Activated T-cell treated with anti-CD3 and anti-CD28 coated beads for 1 hour (primary cell): Measurements from ENCODE around the gene RAP2B.
"Not testable (repeated sequence)": the region's sequence is repeated elsewhere in the genome, so short reads cannot be mapped to it uniquely, and the experiment has no call there.

ENCODE experiments used
- DNase-seq: peaks from one replicate; pipeline ENCODE4 v3.0.0-alpha.2; 2020; ENCODE audit warnings: low read depth

RAP2B gene

DNA sequence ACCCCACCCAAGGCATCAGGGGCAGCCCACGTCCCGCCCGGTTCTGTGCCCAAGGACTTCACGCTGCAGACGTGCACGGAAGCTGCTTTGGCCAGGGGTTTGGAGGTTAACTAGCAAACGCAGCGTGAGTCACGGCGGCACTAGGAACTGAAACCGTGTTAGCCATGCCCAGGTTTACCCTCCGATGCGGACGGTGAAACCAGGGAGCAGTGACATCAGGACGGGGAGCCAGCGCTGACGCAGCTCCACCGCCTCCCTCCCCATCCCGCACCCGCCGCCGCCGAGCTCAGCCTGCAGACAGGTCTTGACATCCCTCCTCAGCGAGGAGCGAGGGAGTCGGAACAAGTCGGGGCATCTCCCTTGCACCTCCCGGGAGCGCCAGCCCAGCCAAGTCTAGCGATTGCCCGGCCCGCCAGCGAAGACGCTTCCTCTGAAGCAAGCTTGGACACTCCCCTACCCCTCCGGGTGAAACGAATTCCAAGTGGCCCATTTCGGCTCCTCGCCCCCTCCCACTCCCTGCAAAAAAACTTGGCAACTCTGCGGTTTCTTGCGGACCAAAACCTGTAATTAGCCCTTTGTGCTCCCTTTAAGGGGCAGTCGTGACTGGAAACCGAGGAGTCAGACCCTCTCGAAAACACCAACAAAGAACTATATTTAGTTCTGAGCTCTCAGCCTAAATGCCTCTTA is 1.4 kb upstream of the RAP2B start:
- DNase-seq = peak; percentile 55

DNA sequence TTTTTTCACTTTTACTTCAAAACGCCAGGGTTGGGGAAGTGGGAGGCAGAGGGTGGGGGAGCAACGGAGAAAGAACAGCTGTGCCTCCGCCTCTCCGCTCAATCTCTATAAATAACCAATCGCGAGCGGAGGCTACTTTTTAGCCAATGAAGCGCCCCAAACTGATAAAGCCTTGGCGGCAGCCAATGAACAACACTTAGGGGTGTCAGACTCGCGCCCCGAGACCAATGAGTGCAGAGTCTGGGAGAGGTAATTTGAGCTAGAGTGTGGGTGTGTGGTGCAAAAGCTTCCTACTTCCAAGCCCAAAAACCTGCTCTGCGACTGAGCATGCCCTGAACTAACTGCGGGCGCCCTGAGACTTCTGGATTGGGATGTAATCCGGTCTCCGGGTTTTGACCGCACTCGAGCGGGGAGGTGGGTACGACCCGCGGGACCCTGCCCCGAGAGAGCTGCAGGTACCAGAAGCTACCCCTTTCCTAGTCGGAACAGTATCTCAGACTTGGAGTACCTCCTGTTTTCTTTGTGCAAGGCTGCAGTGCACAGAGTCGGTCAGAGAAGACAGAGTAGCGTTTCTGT is 800 bp upstream of the RAP2B start:
- peak; percentile 79 for DNase-seq

DNA sequence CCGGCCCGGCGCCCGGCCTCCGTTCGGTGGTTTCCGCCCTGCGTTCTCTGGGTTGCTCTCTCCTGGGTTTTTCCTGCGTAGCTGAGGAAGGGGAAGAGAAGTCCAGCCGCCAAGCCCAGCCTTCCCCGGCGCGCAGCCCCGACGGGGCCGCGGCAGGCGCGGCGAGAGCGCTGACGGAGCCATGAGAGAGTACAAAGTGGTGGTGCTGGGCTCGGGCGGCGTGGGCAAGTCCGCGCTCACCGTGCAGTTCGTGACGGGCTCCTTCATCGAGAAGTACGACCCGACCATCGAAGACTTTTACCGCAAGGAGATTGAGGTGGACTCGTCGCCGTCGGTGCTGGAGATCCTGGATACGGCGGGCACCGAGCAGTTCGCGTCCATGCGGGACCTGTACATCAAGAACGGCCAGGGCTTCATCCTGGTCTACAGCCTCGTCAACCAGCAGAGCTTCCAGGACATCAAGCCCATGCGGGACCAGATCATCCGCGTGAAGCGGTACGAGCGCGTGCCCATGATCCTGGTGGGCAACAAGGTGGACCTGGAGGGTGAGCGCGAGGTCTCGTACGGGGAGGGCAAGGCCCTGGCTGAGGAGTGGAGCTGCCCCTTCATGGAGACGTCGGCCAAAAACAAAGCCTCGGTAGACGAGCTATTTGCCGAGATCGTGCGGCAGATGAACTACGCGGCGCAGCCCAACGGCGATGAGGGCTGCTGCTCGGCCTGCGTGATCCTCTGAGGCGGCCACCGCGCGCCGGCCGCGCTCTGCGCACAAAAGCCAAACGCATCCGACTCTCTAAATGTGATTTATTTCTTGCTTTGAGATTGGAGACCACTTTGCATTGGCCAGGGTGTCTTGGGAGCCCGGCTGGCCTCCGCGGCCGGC is 727 bp downstream of the RAP2B start:
- peak; percentile 21 for DNase-seq

DNA sequence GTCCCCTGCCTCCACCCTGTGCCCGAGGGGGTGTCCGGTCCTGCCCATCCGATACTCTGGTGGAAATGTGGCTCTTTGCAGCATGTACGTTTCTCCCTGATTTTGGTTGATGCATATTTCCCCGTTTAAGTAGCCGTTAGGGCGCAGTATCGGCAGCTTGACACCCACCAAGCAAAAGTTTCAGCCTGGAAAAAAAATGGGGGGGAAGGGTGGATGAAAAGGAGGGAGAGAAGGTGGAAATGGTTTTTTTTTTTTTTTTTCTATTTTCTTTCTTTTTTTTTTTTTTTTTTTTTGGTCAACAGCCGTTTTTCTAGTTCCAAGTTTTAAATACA is 1.3 kb downstream of the RAP2B start:
- no peak for DNase-seq

DNA sequence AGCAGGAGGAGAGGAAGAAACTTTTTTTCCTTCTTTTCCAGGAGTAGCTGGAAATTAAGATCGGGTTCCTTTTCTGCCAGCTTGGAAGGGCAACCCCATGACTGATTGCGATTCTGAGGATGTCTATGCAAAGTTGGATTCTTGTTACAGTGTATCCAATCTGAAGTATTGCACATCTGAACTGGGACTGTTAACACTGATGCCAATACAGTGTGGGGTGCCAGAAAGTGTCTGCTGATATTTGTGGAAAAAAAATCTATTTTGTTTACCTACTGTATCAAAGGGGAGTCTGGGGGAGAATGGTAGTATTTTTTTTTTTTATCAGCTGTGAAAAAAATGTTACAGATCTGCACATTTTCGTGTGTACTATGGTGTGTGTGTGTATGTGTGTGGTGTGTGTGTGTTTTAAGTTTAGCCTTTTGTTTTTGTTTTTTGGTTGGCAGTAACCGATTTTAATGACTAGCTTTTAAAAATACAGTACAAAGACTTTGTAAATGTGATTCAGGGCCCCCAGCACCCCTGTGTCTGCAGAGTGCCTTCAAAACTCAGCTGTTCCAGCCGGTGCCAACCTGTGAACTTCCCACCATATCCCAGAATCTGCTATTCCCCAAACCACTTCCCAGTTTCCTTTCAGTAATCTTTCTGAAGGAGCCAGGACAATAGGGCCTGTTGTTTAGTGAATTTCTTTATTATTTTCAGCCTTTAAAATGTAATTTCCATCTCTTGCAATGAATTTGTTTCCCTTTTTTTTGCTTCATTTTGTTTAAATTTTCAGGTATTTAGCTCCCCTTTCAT is 1.9 kb downstream of the RAP2B start:
- DNase-seq = no peak

DNA sequence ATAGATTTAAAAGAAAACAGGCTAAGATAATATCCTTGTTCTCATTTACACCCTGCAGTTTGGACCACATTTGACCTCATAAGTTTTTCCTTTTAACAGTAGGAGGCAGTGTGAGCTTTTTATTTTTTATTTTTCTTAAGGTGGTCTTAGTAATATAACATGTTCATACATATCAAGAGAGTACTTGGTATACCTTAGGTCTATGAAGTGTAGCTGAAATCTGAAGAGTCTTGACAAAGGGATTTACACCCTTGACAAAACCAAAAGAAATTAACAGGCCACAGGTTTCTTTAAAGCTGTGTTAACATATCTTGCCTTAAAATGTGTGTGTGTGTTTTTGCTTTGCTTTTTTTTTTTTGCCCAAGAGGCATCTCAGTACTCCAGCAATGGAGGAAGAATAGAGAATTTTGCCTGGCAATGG is 3.2 kb downstream of the RAP2B start:
- no peak for DNase-seq

DNA sequence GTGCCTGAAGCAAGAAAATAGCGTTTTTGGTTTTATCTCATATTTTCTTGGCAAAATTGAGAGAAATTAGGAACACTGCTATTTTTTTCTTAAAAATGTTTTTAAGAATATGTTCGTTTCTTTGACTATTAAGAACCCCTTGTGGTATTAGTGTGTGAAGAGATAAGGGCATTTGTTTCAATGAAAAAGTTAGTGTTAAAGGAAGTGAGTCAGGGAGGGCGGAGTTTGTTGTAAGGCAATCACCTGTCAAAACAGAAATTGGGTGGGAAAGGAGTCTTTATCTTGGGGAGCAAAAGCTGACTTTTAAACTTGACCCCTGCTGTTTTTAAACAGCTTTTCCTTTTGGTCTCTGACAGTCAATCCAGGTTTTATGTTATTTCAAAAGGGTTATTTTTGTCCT is 4.2 kb downstream of the RAP2B start:
- no peak for DNase-seq

DNA sequence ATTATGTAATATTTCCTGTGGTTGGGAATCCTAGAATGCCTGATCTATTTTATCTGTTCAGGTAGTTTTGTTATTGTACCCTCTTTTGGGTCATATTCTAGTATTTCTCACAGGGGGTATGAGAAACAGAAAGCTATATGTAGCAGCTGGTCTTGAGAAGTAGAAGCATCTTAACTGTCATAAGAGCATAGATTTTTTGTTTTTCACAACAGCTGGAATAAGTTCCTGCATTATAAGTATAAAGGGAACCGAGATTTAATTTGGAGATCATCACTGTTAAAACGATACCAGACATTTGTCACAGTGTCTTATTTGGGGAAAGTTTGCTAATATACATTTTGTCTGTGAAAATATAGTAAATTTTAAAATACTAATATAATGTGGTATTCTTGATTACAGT is 4.8 kb downstream of the RAP2B start:
- DNase-seq = no peak

DNA sequence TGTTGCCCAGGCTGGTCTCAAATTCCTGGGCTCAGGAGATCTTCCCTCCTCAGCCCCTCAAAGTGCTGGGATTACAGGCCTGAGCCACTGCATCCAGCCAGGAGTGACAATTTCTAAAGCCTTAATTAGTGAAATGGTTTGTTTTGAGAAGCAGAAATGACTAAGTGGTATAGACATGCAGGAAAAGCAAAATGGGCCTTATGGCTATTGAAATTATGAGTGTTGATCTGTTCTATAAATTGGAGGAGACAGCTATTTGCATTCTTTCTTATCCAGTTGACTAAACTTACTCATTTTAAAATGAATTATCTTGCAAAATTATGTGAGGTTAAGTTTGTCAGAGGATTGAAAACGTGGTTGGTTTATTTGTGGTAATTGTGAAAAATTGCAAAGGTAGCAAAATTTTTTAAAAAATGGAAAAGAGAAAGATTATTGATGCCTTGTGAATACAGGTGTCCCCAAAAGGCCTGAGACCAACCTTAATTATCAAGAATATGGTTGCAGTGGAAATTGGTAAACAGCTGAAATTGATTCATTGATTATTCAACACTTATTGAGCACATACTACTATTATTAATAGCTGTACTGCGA is 7.9 kb downstream of the RAP2B start:
- no peak for DNase-seq

DNA sequence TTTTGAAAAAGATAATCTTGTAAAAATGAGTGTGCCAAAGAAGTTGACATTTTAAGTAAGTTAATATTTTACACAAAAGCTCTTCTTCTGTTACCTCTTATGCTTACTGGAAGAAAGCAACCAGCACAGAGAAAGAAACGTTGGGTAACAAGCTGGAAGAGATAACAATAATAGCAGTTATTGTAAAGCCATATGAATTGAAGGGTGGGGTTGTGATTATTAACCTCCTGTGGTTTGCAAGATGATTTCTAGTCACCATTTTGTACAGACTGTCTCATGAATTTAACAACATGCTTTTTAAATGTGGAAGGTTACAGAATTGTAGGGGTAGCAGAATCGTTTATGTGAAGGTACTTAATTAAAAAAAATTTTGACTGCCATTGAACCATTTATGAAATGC is 9.2 kb downstream of the RAP2B start:
- no peak for DNase-seq

DNA sequence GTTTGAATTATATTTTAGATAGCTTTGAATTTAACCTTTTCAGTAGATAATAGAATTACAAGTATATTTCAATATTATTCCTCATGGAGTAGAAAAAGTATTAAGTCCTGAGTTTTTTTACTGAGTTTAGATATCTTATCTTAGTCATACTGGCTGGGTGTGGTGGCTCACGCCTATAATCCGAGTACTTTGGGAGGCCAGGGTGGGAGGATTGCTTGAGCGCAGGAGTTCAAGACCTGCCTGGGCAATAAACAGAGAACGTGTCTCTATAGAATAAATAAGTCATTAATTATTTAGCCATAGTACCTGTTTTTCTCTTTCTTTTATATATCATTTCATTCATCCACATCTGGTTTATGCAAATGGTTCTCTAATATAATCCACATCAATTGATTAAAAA is 9.9 kb downstream of the RAP2B start:
- no peak for DNase-seq

DNA sequence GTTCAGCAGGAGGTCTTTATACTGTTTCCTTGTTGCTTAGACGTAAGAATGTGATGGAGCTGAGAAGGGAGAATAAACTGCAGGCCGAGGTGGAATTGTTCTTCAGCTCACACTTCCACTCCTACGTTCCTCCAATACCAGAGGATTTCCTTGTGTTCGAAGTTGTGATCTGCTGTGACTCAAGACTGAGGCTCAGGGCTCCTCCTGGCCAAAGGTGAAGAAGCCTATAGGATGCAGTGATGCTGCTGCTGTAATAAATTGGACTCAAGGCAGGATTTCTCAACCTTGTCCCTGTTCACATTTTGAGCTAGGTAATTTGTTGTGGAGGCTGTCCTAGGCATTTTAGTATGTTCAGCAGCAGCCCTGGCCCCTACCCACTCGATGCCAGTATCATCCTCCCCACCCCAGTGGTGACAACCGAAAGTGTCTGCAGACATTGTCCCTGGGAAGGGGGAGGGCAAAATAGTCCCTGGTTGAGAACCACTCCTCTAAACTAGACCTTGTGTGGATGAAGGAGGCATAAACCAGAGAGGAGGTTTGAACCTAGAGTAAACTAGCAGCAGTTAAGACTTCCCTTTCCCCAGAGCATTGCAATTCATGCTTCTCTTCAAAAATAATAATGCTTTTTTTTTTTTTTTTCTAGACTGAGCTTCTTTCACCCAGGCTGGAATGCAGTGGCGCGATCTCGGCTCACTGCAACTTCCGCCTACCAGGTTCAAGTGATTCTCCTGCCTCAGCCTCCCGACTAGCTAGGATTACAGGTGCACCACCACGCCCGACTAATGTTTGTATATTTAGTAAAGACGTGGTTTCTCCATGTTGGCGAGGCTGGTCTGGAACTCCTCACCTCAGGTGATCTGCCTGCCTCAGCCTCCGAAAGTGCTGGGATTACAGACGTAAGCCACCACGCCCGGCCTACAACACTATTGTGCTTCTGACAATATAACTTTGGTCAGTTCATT is 11.1 kb downstream of the RAP2B start:
- no peak for DNase-seq

DNA sequence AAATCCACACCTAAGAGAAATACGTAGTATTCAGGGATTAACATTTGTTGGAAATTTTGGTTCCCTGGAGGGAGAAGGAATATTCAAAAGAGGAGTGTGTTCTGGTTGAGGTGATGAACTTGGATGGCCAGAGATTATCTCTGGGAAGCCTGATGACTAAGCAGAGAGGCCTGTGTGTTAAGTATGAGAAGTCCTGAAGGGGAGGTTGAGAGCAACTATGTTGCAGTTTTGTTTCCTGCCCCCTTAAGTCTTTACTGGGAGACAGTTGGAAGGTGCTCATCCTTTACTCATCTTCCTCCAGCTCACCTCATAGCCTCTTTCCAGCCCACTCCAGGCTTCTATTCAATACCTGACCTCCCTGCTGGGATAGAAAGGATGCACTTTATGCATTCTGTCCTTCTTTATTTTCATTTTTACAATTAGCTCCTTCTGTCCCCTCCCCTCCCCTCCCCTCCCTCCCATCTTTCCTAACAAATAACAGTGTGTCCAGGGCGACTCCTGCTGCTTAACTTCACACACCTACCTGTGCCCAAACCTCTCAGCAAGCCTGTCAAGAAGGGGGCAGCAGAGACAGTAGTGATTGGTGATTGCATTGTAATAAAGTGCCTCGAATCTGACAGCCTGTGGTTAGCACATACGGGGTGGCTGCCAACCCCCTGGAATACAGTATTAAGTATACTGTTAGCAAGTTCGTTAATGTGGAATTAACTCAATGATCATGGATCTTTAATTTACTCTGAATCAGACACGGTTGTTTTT is 11.9 kb downstream of the RAP2B start:
- no peak for DNase-seq

DNA sequence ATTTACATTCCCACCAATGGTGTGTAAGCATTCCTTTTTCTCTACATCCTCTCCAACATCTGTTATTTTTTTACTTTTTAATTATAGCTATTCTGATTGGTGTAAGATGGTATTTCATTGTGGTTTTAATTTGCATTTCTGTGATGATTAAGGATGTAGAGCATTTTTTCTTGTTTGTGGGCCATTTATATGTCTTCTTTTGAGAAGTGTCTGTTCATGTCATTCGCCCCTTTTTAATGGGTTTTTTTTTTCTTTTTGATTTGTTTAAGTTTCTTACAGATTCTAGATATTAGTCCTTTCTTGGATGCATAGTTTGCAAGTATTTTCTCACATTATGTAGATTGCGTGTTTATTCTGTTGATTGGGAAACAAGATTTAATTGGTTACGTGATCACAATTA is 14.2 kb downstream of the RAP2B start:
- no peak for DNase-seq

DNA sequence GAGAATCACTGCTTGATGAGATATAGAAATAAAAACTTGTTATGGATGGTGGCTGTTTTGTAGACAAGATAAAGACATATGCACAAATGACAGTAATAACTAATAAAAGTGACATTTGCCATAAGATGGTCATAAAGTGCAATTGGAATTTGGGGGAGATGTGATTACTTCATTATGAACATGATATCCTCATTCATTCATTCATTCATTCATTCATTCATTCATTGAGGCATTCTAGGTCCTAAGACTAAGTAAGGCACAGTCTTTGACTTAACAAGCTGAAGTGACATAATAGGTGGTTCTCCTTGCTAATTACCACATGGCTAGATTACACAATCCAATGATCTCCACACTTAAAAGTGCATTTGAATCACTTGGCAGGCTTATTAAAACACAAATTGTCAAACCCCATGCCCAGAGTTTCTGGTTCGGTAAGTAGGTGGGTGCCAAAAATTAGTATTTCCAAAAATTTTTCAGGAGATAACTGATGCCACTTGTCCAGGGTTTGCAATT is 18.9 kb downstream of the RAP2B start:
- no peak for DNase-seq

DNA sequence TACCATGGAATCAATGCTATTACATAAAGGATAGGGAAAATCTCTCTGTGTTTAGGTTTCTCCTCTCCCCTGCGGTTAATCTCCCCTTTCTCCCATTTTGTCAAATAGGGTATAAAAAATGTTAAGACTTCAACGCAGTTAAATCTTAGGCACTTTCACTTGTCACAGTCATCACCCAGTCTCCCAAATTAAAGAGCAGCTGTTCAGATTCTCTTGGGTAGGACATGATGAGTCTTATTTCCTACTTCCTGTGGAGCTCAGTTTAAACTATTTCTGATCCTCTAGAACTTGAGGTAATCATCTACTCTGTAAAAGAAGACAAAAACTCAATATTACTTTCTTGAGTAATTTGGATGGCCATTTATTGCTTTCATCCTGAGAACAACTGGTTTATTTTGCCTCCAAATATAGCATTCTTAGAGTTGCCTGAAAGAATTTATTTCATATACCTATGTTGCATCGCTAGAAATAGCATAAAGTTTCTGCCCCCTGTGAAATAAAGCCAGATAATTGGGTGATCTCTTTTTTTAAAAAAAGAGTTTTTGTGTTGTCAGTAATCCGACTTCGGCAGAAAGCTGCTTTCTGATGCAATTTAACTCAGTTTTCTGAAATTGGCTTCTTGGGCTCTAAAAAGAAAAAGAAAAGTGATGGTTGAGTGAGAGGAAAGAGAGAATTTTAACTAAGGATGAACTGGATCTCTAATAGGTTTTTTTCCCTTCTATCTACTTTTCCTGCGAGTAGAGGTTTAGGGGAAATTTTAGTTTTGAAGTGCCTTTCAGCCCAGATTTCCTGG is 20.7 kb downstream of the RAP2B start:
- no peak for DNase-seq

DNA sequence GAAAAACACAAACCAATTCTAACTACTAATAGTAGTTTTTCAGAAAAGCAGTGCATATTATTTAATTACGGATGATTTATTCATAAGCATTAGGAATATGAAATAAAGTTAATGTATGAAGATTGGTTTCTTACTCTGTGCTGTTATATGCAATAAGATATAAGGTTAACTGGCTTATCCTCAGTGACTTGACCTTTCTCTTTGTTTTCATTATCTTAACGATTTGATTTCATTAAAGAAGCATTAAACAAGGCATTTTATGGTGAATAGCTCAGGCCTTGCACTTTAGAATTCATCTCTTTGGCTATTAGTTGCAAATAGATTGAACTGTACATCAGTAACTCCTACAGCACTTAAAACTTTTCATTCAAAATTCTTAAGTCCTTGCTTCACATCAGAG is 28.9 kb downstream of the RAP2B start:
- no peak for DNase-seq

DNA sequence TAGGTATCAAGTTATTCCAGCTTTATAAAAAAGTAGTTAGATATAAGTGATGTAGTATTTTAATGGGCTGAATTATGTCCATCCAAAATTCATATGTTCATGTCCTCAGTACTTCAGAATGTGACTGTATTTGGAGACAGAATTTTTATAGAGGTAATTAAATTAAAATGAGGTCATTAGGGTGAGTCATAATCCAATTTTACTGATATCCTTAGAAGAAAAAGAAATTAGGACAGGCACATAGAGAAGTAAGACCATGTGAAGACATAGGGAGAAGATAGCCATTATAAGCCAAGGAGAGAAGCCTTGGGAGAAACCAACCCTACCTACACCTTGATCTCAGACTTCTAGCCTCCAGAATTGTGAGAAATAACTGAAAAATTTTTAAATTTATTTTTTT is 30.3 kb downstream of the RAP2B start:
- DNase-seq = no peak

DNA sequence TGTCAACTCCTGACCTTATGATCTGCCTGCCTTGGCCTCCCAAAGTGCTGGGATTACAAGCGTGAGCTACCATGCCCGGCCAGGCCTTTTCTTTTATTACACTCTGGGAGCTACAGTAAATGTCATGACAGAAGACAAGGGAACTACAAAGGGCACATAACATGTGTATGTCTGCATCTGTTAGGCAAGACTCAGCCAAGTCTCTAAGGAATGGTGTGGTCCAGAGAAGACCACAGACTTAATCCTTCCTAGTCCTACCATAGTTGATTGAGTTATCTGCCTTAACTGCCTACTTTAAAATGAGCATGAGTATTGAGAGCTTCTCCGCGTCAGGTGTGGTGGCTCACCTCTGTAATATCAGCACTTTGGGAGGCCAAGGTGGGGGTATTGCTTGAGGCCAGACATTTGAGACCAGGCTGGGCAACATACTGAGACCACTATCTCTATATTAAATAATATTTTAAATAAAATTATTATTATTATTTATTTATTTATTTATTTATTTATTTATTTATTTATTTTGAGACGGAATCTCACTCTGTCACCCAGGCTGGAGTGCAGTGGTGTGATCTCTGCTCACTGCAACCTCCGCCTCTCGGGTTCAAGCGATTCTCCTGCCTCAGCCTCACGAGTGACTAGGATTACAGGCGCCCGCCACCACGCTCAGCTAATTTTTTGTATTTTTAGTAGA is 31.9 kb downstream of the RAP2B start:
- not testable (repeated sequence) for DNase-seq
